AG04449 (cell line): Measurements from ENCODE around the gene PARD3B.

ENCODE experiments used
- CTCF ChIA-PET: fragments of 350-600 bp; formaldehyde crosslinking; extraction: SDS; loops from one replicate; lab custom pipeline; 2021; ENCODE audit warnings: antibody characterized with exemption; lab: Yijun Ruan, JAX
- POLR2A ChIA-PET: fragments of 400-600, 350-600 bp; formaldehyde crosslinking; extraction: SDS; loops from one replicate; lab custom pipeline; 2020; ENCODE audit warnings: antibody characterized with exemption, inconsistent platforms; lab: Yijun Ruan, JAX
- DNase-seq: peaks from one replicate; pipeline ENCODE4 v3.0.0-alpha.2; 2010; ENCODE audit warnings: low read depth, low spot score
- H3K4me3 ChIP-seq: 2 replicates; pipeline ENCODE4 v1.5.1; 2011; ENCODE audit warnings: low read depth, mild to moderate bottlenecking, control low read depth, low read length
- TF ChIP-seq, protein P1 (sequence below): IDR thresholded peaks from one replicate; pipeline ENCODE4 v1.5.1; 2011; ENCODE audit warnings: mild to moderate bottlenecking, moderate library complexity, low read length, control low read depth, inconsistent platforms; ENCODE audit not compliant: insufficient read depth; ENCODE audit errors: missing control alignments

PARD3B gene

DNA sequence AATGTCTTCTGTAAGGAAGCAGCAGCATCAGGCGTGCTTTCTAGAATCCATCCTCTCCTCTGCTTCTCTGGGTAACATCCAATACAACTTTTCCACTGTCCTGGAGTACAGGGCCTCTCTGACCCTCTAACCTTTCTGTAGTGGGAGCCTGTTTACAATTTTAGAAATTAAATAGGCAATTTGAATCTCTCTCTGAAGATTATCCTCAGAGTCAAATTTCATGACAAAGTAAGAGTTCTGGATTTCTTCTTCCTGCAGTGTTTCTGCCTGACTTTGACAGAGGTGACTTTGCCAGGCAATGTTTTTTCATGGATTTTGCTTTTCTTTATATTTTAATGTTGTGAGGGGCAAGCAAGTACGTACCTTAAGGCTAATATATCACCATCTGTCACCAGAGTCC lies 558.4 kb downstream of the PARD3B start:
- POLR2A ChIA-PET: no interaction called here
- DNase-seq: no peak
- TF ChIP-seq, protein P1, sequence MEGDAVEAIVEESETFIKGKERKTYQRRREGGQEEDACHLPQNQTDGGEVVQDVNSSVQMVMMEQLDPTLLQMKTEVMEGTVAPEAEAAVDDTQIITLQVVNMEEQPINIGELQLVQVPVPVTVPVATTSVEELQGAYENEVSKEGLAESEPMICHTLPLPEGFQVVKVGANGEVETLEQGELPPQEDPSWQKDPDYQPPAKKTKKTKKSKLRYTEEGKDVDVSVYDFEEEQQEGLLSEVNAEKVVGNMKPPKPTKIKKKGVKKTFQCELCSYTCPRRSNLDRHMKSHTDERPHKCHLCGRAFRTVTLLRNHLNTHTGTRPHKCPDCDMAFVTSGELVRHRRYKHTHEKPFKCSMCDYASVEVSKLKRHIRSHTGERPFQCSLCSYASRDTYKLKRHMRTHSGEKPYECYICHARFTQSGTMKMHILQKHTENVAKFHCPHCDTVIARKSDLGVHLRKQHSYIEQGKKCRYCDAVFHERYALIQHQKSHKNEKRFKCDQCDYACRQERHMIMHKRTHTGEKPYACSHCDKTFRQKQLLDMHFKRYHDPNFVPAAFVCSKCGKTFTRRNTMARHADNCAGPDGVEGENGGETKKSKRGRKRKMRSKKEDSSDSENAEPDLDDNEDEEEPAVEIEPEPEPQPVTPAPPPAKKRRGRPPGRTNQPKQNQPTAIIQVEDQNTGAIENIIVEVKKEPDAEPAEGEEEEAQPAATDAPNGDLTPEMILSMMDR: no peak
- CTCF ChIA-PET: no interaction called here
- H3K4me3 ChIP-seq: no peak overlapping the region

DNA sequence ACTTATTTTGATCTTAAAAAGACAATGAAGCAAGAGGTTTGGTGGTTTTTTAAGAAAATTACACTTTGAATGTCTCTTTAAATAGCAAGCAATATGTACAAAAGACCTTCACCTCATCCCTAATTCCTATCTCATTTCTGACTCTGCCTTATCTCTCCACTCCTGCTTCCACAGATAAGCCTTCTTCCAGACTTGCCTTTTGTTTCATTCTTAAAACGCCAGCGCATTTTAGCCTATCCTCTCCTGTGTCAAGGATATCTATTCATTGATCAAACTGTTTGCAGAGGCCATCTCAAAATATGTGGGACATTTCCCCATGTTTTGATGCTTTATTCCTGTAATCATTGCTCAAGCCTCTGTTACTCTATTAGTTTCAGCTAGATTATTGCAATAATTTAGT lies 562.5 kb downstream of the PARD3B start:
- no peak overlapping the region for H3K4me3 ChIP-seq
- TF ChIP-seq, protein P1: no peak
- DNase-seq: no peak
- ChIA-PET CTCF (no interaction called here), POLR2A (no interaction called here)

DNA sequence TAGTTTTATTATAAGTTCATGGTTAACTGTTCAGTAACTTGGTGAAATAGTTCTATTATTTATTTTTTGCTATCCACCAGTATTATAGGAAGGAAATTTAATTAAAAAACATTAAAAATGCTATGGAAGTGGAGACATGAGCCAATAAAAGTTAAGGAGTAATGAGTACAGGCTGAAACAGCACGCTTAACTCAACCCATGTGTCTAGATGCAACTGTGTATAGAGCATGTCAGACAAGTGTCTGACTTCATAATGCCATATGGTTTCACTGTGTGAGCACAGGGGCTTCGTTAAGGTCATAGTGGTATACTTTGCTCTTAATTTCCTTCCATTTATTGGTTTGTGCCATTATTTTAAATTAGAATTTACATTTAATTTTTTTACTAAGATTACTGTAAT lies 570.2 kb downstream of the PARD3B start:
- TF ChIP-seq, protein P1: no peak
- POLR2A ChIA-PET: no interaction called here
- H3K4me3 ChIP-seq: no peak overlapping the region
- CTCF ChIA-PET: no interaction called here
- no peak for DNase-seq

DNA sequence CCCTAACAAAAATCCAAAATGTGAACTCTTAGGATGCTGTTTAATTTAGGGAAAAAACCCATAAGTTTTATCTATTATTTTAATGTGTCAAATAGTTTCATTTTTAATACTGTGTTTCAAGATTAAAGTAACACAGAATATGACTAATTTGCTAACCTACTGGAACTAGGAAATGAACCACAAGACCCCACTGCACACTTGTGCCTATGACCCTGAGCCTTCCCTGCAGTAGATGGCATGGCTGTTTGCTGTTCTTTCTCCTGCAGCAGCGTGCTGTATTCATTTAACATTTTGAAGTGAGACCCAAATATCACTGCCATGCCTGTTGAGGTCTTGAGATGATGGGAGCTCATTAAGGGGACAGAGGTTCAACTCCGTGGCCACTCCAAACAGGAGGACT lies 571.9 kb downstream of the PARD3B start:
- ChIA-PET CTCF (interaction anchor here (1.2 kb wide), 1 partner anchor 16 kb away, joined by 3 read pairs; no protein-coding TSS in a partner anchor), POLR2A (no interaction called here)
- H3K4me3 ChIP-seq: no peak overlapping the region
- TF ChIP-seq, protein P1: no peak
- DNase-seq: no peak

DNA sequence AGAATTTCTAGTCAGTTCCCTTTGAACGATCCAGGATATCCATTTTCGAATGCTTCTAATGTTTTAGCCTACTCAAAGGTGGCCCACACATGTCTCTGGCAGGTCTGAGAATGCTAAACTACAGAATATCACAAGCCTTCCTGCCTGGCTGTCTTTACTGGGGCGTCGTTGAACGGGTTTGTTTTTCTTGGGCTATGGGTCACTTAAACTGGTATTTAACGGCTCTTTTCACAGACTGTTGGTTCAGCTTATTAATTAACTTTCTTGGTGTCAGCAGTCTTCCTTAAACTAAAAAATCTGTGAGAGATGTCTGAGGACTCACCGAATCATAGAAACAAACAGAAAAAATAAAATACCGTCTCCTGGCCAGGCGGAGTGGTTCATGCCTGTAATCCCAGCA lies 573.9 kb downstream of the PARD3B start:
- TF ChIP-seq, protein P1: no peak
- no peak overlapping the region for H3K4me3 ChIP-seq
- ChIA-PET CTCF (no interaction called here), POLR2A (no interaction called here)
- DNase-seq: no peak

DNA sequence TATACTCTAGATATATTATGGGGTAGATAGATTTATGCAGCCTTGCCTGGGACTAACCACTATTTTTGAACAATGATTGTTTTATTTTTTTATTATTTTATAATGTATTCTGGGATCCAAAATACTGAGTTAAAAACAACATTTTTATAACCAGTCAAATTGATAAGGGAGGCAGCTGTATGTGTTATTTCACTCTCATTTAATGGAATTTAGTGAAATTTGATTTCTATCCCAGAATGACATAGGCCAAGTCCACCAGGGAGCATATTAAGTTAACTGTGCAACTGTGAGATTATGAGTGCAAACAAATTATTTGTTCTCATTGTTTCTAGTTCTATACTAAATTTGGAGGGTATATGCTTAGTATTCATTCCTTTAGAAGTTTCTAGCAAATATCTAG lies 583.5 kb downstream of the PARD3B start:
- TF ChIP-seq, protein P1: no peak
- ChIA-PET POLR2A (no interaction called here), CTCF (interaction anchor here (0.8 kb wide), 1 partner anchor 258 kb away, joined by 3 read pairs; no protein-coding TSS in a partner anchor)
- H3K4me3 ChIP-seq: no peak overlapping the region
- no peak for DNase-seq
